Embryonic facial prominence (tissue), 1 donor: ENCODE measurements around the gene OSBPL1A.

Source experiments
- DNase-seq: peaks from one replicate; pipeline ENCODE4 v3.0.0-alpha.2; 2016; ENCODE audit errors: extremely low spot score

Gene OSBPL1A

DNA sequence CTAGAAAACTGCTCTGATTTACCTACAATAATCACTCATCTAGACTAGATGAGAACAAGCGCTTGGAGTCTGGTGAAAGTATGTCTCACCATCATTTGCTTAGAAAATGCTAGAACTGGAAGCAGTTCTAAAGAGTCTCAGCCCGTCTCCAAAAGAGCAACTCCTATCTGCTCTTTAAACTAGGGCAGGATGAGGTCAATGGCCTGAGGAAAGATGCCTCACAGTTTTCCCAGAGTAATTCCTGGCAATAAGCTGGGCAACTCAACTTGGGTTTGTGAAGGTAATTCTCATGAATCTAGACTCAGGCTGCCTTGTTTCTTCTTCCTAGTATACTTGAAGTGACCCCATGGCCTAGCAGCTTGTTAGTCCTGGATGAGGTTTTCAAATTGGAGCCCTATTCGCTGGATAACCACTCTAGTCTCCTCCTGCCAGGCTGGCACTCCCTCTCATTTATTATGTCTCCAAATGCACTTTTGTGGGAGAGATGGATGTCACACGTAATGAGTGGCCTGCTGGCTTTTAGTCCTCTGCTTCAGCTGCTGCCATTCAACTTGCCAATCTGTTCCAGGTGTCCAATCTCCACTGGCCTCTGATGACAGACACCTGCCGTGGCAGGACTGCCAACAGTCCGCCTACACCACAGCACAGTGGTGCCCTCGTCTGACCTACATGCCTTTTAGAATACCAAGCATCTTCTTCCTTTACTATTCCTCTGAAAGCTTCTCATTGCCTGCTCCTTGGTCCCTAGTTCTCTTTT lies 177.9 kb downstream of the OSBPL1A start:
- no peak for DNase-seq

GRCh38 chr18:24214913-24215312 lies 182.7 kb downstream of the OSBPL1A start:
- DNase-seq: no peak

DNA sequence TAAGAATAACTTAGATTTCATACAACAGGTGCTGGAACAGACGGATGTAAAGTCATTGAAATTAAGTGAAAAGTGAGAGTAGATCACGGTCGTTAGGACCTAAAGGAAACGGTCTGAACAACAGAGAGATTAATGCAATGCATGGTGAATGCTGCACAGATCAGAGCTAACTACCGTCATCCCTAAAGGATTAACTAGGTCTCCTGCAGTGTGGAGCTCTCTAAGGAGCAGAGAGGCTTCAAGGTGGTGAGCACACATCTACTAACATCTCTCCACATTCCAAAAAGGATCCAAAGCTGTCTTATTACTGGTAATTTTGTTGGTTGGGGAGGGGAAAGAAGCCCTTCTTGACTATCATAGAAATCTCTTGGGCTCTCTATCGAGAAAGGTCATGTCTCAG lies 183.5 kb downstream of the OSBPL1A start:
- no peak for DNase-seq

GRCh38 chr18:24212939-24213338 lies 184.7 kb downstream of the OSBPL1A start:
- DNase-seq: no peak

- DNase-seq: no peak
Measured at GRCh38 chr18:24209558-24209957, 188.1 kb downstream of the OSBPL1A start.

GRCh38 chr18:24208270-24209035 lies 189.2 kb downstream of the OSBPL1A start:
- DNase-seq: no peak

DNA sequence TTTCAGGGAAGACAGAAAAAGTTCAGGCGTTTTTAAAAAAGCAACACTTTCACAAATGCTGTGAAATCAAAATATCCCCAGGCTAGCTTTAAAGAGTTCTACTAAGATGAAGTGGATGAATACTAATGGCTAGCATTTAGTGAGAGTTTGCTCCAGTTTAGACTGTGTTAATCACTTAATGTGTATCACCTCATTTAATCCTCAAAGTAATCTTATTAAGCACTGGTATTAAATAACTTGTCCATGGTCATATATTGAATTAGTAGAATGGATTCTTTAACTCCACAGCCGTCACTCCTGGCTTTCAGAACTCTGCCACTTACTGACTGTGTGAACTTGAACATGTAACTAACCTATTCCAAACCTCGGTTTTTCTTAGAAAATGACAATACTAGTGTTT lies 192.7 kb downstream of the OSBPL1A start:
- no peak for DNase-seq

- no peak for DNase-seq
Measured at GRCh38 chr18:24201699-24202687, 195.6 kb downstream of the OSBPL1A start.

DNA sequence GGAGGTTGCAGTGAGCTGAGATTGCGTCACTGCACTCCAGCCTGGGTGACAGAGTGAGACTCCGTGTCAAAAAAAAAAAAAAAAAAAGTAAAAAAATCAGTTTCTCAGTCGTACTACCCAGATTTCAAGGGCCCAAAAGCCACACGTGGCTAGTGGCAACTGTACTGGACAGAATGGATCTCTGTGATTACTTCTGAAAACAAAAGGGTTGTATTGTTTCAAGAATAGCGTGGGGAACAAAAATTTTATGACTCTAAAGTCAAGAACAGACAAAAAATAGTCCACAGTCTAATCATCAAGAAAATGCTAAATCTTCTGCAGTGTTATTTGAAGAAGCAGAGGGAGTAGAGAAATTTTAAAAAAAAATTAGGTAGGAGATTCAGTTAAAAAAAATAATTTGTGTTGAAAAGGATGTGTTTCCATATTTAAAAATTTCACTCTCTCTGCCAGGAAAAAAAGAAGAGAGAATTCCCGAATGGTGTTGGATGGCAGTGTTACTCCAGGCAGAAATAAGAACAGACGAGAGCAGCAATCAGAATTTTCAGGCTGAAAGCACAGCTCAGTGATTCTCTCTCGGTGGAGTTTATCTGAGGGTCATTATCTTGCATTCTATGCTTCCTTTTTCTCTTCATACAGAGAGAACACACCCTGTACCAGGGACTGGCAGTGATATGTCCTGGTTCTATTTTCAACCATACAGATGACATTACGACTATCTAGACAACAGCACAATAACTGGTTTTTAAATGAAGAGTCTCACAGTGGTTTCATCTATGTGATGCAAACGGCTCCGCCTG lies 196.9 kb downstream of the OSBPL1A start:
- DNase-seq: no peak

DNA sequence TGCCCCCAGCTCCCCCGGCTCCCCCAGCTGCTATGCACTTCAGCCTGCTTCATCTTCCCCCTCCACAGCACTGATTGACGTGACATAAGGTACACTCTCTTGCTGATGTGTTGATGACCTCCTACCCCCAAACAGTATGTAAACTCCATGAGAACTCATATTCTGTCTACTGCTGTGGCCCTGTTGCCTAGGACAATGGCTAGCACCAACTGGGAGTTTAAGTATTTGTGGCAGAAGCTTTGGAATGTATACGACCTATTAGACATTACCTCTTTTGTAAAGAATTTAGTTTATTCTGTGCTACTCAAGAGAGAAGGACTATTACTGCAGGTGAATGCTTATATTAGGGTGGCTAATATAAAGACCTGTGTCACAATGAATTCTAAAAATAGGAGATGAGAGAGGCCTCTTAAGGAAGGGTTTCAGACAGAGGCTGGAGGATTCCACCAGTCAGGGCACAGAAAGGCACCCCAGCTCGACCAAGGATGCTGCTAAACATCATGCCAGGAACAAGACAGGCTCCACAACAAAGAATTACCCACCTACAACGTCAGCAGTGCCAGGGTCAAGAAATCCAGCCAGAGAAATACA lies 198.2 kb downstream of the OSBPL1A start:
- no peak for DNase-seq

- DNase-seq: no peak
Measured at GRCh38 chr18:24198461-24198860, 199.2 kb downstream of the OSBPL1A start.

DNA sequence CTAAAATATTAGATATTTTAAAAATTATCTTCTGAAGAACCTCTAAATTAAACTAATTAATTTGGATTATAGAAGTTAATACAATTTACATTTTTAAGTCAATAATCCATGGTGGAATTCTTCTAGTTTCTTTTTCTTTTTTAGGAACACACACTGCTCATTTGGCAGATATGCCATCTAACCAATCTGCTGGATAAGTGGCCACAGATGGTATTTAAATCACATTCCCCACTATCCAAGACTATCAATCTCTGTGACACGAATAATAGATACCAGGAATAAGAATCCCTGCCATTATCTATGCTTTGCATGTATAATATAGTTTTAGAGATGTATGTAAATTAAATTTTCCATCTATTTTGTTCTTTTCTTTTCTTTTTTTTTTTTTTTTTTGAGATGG lies 200.2 kb downstream of the OSBPL1A start:
- DNase-seq: no peak

- DNase-seq: no peak
Measured at GRCh38 chr18:24196764-24197163, 200.9 kb downstream of the OSBPL1A start.

DNA sequence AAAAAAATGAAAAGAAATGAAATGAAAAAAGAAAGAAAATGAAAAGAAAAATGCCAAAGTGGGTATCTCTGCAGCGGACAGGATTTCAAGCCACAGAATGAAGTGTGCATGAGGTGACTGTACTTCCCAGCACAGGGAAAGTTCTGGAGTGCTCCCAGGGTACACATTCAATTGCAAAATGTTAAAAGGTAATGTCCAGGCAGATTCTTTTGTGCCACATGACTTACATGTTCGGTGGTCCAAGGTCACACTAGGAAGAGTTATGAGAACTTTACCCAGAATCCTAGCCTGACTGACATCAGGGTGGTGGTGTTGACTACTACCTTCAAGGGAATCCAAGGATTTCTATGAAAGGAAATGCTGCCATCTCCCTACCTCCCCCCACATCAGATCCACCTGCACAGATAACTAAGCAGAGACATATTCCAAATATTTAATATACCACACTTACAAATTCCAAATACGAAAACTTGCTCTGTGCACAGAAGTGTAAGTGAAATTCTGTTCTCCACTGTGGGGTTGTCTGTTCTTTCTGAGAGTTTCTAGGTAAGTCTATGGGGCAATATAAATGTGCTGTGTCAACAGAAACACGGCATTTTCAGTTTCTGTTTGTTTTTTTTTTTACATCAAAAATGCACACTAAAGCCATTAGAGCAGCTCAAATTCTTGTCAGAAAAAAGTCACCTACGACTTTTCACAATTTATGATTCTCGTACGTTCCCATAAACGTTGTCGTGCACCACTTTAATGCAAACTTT lies 202.1 kb downstream of the OSBPL1A start:
- no peak for DNase-seq

DNA sequence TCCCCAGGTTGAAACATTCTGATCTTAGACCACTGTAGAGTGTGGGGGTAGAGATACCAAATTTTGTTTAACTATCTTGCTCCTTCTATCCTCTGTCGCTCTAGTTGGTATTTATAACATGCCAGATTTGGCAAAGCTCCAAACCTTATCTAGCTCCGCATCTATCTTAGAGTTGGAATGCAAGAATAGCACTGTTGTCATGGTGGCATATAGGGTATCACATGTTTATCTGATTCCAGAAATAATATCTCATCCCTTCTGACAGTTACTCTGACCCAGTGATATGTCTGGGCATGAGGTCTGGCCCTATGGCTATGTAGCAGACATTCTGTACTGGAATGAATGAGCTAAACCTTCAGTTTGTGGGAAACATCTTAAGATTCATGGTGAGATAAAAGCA lies 207.0 kb downstream of the OSBPL1A start:
- DNase-seq: no peak

DNA sequence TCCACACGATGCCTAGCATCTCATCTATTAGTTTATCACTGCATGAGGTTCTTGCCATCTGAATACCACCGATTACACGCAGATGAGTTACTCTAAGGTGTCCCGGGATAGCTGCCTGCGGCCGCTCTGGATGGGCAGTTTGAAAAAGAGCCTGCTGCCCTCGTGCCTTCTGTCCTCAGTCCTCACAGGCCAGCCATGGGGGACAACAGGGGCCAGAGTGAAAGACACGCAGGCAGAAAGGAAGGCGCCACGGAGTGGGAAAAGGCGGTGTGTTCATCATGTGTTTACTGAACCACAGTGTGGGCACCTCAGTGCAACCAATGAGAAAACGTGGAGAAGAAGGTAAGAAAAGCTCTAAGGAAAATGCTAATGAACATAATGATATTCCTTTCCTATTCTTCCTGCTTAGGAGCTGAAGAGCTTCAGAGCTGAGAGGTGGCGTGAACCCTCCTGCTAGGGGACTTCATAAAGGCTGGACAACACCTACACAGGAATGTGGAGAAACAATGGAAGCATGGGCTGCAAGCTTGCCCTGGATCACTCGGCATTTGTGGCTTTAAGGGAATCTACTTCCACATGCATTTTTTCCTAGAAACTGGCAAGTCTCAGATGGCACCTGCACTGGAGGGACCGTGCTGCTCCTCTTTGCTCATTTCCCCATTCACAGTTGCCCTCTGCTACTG lies 207.8 kb downstream of the OSBPL1A start:
- DNase-seq: no peak

- no peak for DNase-seq
Measured at GRCh38 chr18:24189007-24189528, 208.6 kb downstream of the OSBPL1A start.

- no peak for DNase-seq
Measured at GRCh38 chr18:24188120-24188519, 209.5 kb downstream of the OSBPL1A start.

DNA sequence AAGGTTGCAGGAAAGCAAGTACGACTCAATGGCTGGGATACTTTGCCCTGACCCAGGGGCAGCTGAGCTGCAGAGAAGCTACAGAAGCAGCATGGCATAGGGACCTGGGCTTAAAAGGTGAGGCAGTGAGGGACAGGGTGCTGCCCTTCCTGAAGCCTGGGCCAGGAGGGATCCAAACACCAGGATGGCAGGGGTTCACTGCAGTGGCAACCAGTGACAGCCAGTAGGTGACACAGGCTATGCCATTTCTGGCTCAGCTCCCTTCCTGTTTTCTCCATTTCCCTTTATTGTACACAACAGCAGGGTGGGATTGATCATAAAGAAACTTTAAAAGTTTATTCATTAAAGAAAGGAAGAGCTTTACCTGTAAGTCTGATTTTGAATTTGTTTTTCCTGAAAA lies 209.9 kb downstream of the OSBPL1A start:
- no peak for DNase-seq
